Activated B cell treated with CpG ODN at 0.5 μM for 24 hours (primary cell): Measurements from ENCODE around the gene SLC29A3. TPM values are rescaled to one million over a fixed set of nuclear protein-coding genes. Genes with fewer than 3 reads are reported as not detected.
A peak's percentile ranks its signal among the peaks of the same experiment; 100 is the strongest.
"Not testable (repeated sequence)": the region's sequence is repeated elsewhere in the genome, so short reads cannot be mapped to it uniquely, and the experiment has no call there.

Experiments used
- ATAC-seq: fragments of 200-7000 bp; cut with Tn5 transposase; one replicate; pipeline ENCODE4 v1.10.0; 2021; ENCODE audit warnings: low read depth, mild to moderate bottlenecking, moderate library complexity
- CTCF ChIA-PET: fragments of 350-600 bp; sonication (Branson Sonifier 250); formaldehyde crosslinking; loops from one replicate; lab custom pipeline; 2021; ENCODE audit warnings: antibody characterized with exemption; lab: Charles Lee
- POLR2A ChIA-PET: fragments of 350-600 bp; sonication (Branson Sonifier 250); formaldehyde crosslinking; loops from one replicate; lab custom pipeline; 2021; ENCODE audit warnings: antibody characterized with exemption; lab: Charles Lee
- DNase-seq: peaks from one replicate; pipeline ENCODE4 v3.0.0; 2022
- H3K27ac Mint-ChIP-seq: one replicate; pipeline ENCODE4 v1.8.0; 2020; ENCODE audit warnings: mixed read lengths
- H3K27me3 Mint-ChIP-seq: one replicate; pipeline ENCODE4 v1.8.0; 2021; ENCODE audit warnings: mixed read lengths
- H3K36me3 Mint-ChIP-seq: one replicate; pipeline ENCODE4 v1.8.0; 2021; ENCODE audit warnings: low read depth, mixed read lengths
- H3K4me1 Mint-ChIP-seq: one replicate; pipeline ENCODE4 v1.8.0; 2021; ENCODE audit warnings: mixed read lengths
- H3K4me3 Mint-ChIP-seq: one replicate; pipeline ENCODE4 v1.8.0; 2020; ENCODE audit warnings: mild to moderate bottlenecking, mixed read lengths
- H3K9me3 Mint-ChIP-seq: one replicate; pipeline ENCODE4 v1.8.0; 2020; ENCODE audit warnings: mixed read lengths
- CTCF ChIP-seq: fragments of 200-600 bp; IDR thresholded peaks from one replicate; pipeline ENCODE4 v1.8.0; 2022; ENCODE audit warnings: antibody characterized with exemption, mild to moderate bottlenecking
- intact Hi-C: fragments of 100-400 bp; cut with micrococcal nuclease; formaldehyde crosslinking; loops from one replicate; pipeline ENCODE4 v1.15.1; 2024
- total RNA-seq: library from RNA; stranded (reverse); gene quantifications from 2 replicates; pipeline ENCODE4 v1.2.3, GENCODE V29; 2022

The SLC29A3 gene
- total RNA-seq, 1 donor from 2014 or later: 4.3 TPM

GRCh38 chr10:71353639-71354038 lies 34.6 kb downstream of the SLC29A3 start:
- Mint-ChIP-seq H3K4me3 (no peak overlapping the region), H3K27ac (no peak overlapping the region), H3K36me3 (peaks cover 19% of the 10 kb centered on the region), H3K4me1 (peaks cover 9% of the 10 kb centered on the region), H3K9me3 (no peaks in the 10 kb centered on the region), H3K27me3 (no peaks in the 10 kb centered on the region)
- DNase-seq: no peak
- TF ChIP-seq CTCF: no peak
- intact Hi-C loops: no loop called here
- POLR2A ChIA-PET: no interaction called here
- ATAC-seq: no peak
- CTCF ChIA-PET: no interaction called here

GRCh38 chr10:71354776-71355175 lies 35.7 kb downstream of the SLC29A3 start:
- ATAC-seq: no peak
- no peak for DNase-seq
- H3K27ac Mint-ChIP-seq: no peak overlapping the region
- peaks cover 19% of the 10 kb centered on the region for H3K4me1 Mint-ChIP-seq
- CTCF ChIA-PET: no interaction called here
- POLR2A ChIA-PET: no interaction called here
- no peak for TF ChIP-seq CTCF
- peaks cover 19% of the 10 kb centered on the region for H3K36me3 Mint-ChIP-seq
- no peaks in the 10 kb centered on the region for H3K27me3 Mint-ChIP-seq
- H3K9me3 Mint-ChIP-seq: no peaks in the 10 kb centered on the region
- H3K4me3 Mint-ChIP-seq: no peak overlapping the region
- intact Hi-C loops: loop anchor here (5.0 kb wide), 1 partner anchor 32 kb away; no protein-coding TSS in a partner anchor

- no peak for TF ChIP-seq CTCF
- ChIA-PET CTCF (no interaction called here), POLR2A (no interaction called here)
- ATAC-seq (no peak), DNase-seq (no peak)
- Mint-ChIP-seq H3K27ac (no peak overlapping the region), H3K4me3 (no peak overlapping the region), H3K36me3 (peaks cover 19% of the 10 kb centered on the region), H3K4me1 (peaks cover 24% of the 10 kb centered on the region), H3K27me3 (no peaks in the 10 kb centered on the region), H3K9me3 (no peaks in the 10 kb centered on the region)
- intact Hi-C loops: loop anchor here (5.0 kb wide), 1 partner anchor 34 kb away; no protein-coding TSS in a partner anchor
Measured at GRCh38 chr10:71355886-71356285, 36.8 kb downstream of the SLC29A3 start.

- Mint-ChIP-seq H3K27me3 (no peaks in the 10 kb centered on the region), H3K4me1 (peaks cover 24% of the 10 kb centered on the region), H3K27ac (peak overlapping the region; percentile 72), H3K9me3 (no peaks in the 10 kb centered on the region), H3K4me3 (no peak overlapping the region), H3K36me3 (peaks cover 25% of the 10 kb centered on the region)
- ChIA-PET POLR2A (interaction anchor here (0.6 to 1.5 kb wide), 2 partner anchors 15 to 31 kb away, joined by 3 to 6 read pairs; no protein-coding TSS in a partner anchor), CTCF (interaction anchor here (1.2 kb wide), 1 partner anchor 21 kb away, joined by 3 read pairs; no protein-coding TSS in a partner anchor)
- DNase-seq: no peak
- no peak for ATAC-seq
- no peak for TF ChIP-seq CTCF
- intact Hi-C loops: loop anchor here (5.0 kb wide), 1 partner anchor 36 kb away; no protein-coding TSS in a partner anchor
Measured at GRCh38 chr10:71357792-71358265, 38.8 kb downstream of the SLC29A3 start.

- H3K4me3 Mint-ChIP-seq: no peak overlapping the region
- POLR2A ChIA-PET: interaction anchor here (0.6 to 1.5 kb wide), 3 partner anchors 9 to 30 kb away, joined by 3 to 6 read pairs (median 3); no protein-coding TSS in a partner anchor
- H3K36me3 Mint-ChIP-seq: peaks cover 25% of the 10 kb centered on the region
- no peaks in the 10 kb centered on the region for H3K27me3 Mint-ChIP-seq
- CTCF ChIA-PET: interaction anchor here (1.2 kb wide), 1 partner anchor 20 kb away, joined by 3 read pairs; no protein-coding TSS in a partner anchor
- peaks cover 24% of the 10 kb centered on the region for H3K4me1 Mint-ChIP-seq
- intact Hi-C loops: loop anchor here (5.0 kb wide), 1 partner anchor 36 kb away; no protein-coding TSS in a partner anchor
- TF ChIP-seq CTCF: no peak
- H3K27ac Mint-ChIP-seq: peak overlapping the region; percentile 72
- H3K9me3 Mint-ChIP-seq: no peaks in the 10 kb centered on the region
- ATAC-seq (no peak), DNase-seq (no peak)
Measured at GRCh38 chr10:71358277-71358676, 39.2 kb downstream of the SLC29A3 start.

GRCh38 chr10:71358906-71359305 lies 39.8 kb downstream of the SLC29A3 start:
- H3K27me3 Mint-ChIP-seq, DNase-seq, ATAC-seq, H3K4me3 Mint-ChIP-seq, H3K9me3 Mint-ChIP-seq: not testable (repeated sequence)
- ChIA-PET CTCF (interaction anchor here (1.2 kb wide), 1 partner anchor 20 kb away, joined by 3 read pairs; no protein-coding TSS in a partner anchor), POLR2A (interaction anchor here (0.5 to 1.5 kb wide), 5 partner anchors 9 to 40 kb away, joined by 3 to 6 read pairs (median 4); partner anchors contain the start of gene SLC29A3)
- peaks cover 24% of the 10 kb centered on the region for H3K4me1 Mint-ChIP-seq
- peak overlapping the region; percentile 72 for H3K27ac Mint-ChIP-seq
- H3K36me3 Mint-ChIP-seq: peaks cover 22% of the 10 kb centered on the region
- intact Hi-C loops: loop anchor here (1.0 to 5.0 kb wide), 2 partner anchors 13 to 37 kb away; no protein-coding TSS in a partner anchor
